Upper lobe of left lung (tissue), 6 donors: ENCODE measurements around the gene RCE1. TPM values are rescaled to one million over a fixed set of nuclear protein-coding genes. Genes with fewer than 3 reads are reported as not detected.

Experiments
- ATAC-seq, 2 donors: fragments of 200-7000 bp; cut with Tn5 transposase; one replicate each; pipeline ENCODE4 v1.9.1; 2022; ENCODE audit warnings: mild to moderate bottlenecking in 2 of 2, moderate library complexity in 2 of 2; ENCODE audit not compliant: low FRiP score in 2 of 2
- DNase-seq, 2 donors: peaks; one replicate each; pipeline ENCODE4 v3.0.0-alpha.2; 2019 to 2020
- H3K27ac ChIP-seq, 4 donors: fragments of 200-600 bp; sonication (generic); one replicate each; pipeline ENCODE4 v1.5.1; 2016 to 2019
- H3K27me3 ChIP-seq, 4 donors: fragments of 200-600 bp; sonication (generic); one replicate each; pipeline ENCODE4 v1.5.1; 2017 to 2019
- H3K36me3 ChIP-seq, 4 donors: fragments of 200-600 bp; sonication (generic); one replicate each; pipeline ENCODE4 v1.5.1; 2016 to 2019
- H3K4me1 ChIP-seq, 4 donors: fragments of 200-600 bp; sonication (generic); one replicate each; pipeline ENCODE4 v1.5.1; 2018 to 2019
- H3K4me3 ChIP-seq, 4 donors: fragments of 200-600 bp; sonication (generic); one replicate each; pipeline ENCODE4 v1.5.1; 2017 to 2019; ENCODE audit warnings: mild to moderate bottlenecking in 2 of 4, moderate library complexity in 1 of 4
- H3K9me3 ChIP-seq, 4 donors: fragments of 200-600 bp; sonication (generic); one replicate each; pipeline ENCODE4 v1.5.1; 2018 to 2019
- CTCF ChIP-seq, 6 experiments: fragments of 450-650 bp in 4 of 6; fragments of 200-600 bp in 2 of 6; sonication (generic) in 2 of 6; IDR thresholded peaks; one replicate each; pipeline ENCODE4 v1.5.1; 2016 to 2019; ENCODE audit warnings: antibody characterized with exemption in 6 of 6
- EP300 ChIP-seq, 4 donors: sonication (generic); formaldehyde crosslinking; IDR thresholded peaks; one replicate each; pipeline ENCODE4 v1.5.1; 2017; ENCODE audit warnings: antibody characterized with exemption in 4 of 4, control low read depth in 2 of 4
- POLR2A ChIP-seq, 4 donors: fragments of 450-650 bp; IDR thresholded peaks; one replicate each; pipeline ENCODE4 v1.5.1; 2016 to 2017; ENCODE audit warnings: antibody characterized with exemption in 4 of 4, mild to moderate bottlenecking in 2 of 4
- POLR2AphosphoS5 ChIP-seq, 2 donors: sonication (generic); formaldehyde crosslinking; IDR thresholded peaks; one replicate each; pipeline ENCODE4 v1.5.1; 2017; ENCODE audit warnings: antibody characterized with exemption in 2 of 2
- WGBS, 2 donors: methylation state at CpG; one replicate each; pipeline ENCODE4 v1.1.5; 2017 to 2018; 5-methylcytosine and 5-hydroxymethylcytosine counted together
- total RNA-seq, 6 donors: library from RNA; depleted of rRNA in 4 of 6; stranded (reverse); fragments of >200 nt in 4 of 6; gene quantifications; one replicate each; pipeline versions ENCODE4 v1.1.0 to v1.2.1, GENCODE V29; 2016 to 2021
- donor health status: DM: no; HTN: no; CAD: no; lungs with moderate emphysema.
- donor health status: DM: no; HTN: yes; CAD: no; lungs with severe emphysema.

RCE1 gene
- total RNA-seq, 6 donors from 2014 or later = 7.2 to 28.6 (median 17.5) TPM

DNA sequence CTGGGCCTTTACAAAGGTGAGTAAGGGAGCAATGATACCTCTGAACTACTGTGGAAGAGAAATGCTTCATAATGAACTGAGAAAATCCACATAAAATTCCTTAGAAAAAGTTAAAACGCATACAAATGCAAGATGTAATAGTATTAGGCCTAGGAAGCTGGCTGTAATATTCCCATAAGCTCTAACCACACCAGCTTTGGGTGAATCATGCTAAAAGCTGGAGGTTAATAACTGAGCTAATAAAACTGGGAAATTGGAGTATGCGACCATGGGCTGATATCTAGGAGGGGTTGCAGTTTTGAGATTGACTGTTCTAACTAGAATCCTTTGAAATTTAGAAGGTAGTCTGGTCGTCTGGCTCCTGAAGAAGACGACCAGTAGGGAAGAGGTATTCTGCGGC lies 28.6 kb upstream of the RCE1 start:
- ATAC-seq = no peak
- H3K27me3 ChIP-seq = no peaks in the 10 kb centered on the region
- no peaks in the 10 kb centered on the region for H3K4me1 ChIP-seq
- no peaks in the 10 kb centered on the region for H3K9me3 ChIP-seq
- H3K27ac ChIP-seq = no peak overlapping the region
- no peak for TF ChIP-seq POLR2AphosphoS5 (IDR thresholded peaks at IDR 0.05)
- TF ChIP-seq CTCF (IDR thresholded peaks at IDR 0.05) = no peak
- TF ChIP-seq POLR2A (IDR thresholded peaks at IDR 0.05) = no peak
- no peak for TF ChIP-seq EP300 (IDR thresholded peaks at IDR 0.05)
- DNase-seq = no peak
- 91 to 93% methylated on average over 5 of the region's 5 CpGs for WGBS, 2 donors
- no peaks in the 10 kb centered on the region for H3K36me3 ChIP-seq
- no peak overlapping the region for H3K4me3 ChIP-seq

DNA sequence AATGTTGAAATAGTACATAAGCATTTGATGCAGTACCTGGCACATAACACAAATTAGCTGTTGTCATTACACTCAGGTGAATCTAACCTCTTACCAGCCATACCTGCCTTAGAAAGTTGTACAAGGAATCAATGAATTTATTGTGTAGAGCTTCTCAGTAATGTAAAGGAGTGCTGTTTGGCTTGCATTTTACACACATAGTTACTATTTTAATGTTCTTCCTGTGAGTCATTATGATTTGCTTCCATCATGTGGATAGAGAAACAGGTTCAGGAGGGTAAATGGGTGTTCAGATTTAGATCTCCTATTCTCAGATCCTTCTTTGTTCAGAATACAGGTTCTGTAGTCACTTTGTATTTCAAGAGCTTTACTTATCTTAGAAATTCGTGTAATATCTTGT lies 27.6 kb upstream of the RCE1 start:
- no peak for DNase-seq
- Histone ChIP-seq H3K36me3 (no peaks in the 10 kb centered on the region), H3K27me3 (no peaks in the 10 kb centered on the region), H3K4me3 (no peak overlapping the region), H3K9me3 (no peaks in the 10 kb centered on the region), H3K4me1 (no peaks in the 10 kb centered on the region), H3K27ac (no peak overlapping the region)
- WGBS, 2 donors = 73 to 77% methylated on average over 1 of the region's 1 CpG
- TF ChIP-seq POLR2AphosphoS5 (IDR thresholded peaks at IDR 0.05) = no peak
- TF ChIP-seq POLR2A (IDR thresholded peaks at IDR 0.05) = no peak
- no peak for TF ChIP-seq EP300 (IDR thresholded peaks at IDR 0.05)
- TF ChIP-seq CTCF (IDR thresholded peaks at IDR 0.05) = no peak
- no peak for ATAC-seq

DNA sequence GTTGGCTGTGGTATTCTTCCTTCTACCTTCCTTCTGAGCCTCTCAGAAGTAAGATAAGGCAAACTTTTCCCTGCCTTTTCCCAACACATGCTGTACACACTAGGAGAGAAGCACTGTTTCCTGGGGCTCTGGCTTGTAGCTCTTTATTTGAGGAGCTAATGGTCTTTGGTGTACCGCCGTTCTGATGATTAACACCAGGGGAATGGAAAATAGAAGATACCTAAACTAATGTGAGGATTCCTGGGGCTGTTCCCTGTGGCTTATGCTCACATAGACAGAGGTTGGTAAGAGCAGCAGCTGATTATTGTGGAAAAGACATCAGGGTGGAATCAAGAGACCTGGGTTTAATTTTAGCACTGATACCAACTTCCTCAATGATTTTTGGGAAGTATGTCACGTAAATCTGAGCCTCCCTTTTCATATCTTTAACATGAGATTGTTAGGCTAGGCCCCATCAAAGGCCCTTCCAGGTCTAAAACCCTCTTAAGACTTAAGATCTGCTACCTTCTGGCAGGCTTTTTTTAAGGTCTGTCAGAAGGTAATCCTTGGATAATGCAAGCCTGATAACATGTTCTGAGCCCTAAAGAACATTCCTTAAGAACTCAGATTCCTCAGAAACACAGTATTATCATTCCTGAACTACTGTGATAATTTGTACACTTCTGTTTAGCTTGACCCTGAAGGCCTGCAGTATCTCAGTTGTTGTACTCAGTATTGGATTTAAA lies 24.8 kb upstream of the RCE1 start:
- Histone ChIP-seq H3K4me1 (no peaks in the 10 kb centered on the region), H3K9me3 (no peaks in the 10 kb centered on the region), H3K4me3 (no peak overlapping the region), H3K27me3 (no peaks in the 10 kb centered on the region), H3K36me3 (peaks cover 0 to 3% (median 0%) of the 10 kb centered on the region in 4 donors), H3K27ac (no peak overlapping the region)
- ATAC-seq (no peak), DNase-seq (no peak)
- no peak for TF ChIP-seq POLR2AphosphoS5 (IDR thresholded peaks at IDR 0.05)
- TF ChIP-seq EP300 (IDR thresholded peaks at IDR 0.05) = no peak
- no peak for TF ChIP-seq POLR2A (IDR thresholded peaks at IDR 0.05)
- no peak for TF ChIP-seq CTCF (IDR thresholded peaks at IDR 0.05)
- 86 to 89% methylated on average over 3 of the region's 3 CpGs for WGBS, 2 donors

GRCh38 chr11:66820381-66820780 lies 22.9 kb upstream of the RCE1 start:
- ATAC-seq (no peak), DNase-seq (no peak)
- Histone ChIP-seq H3K4me1 (no peaks in the 10 kb centered on the region), H3K36me3 (peaks cover 0 to 3% (median 0%) of the 10 kb centered on the region in 4 donors), H3K4me3 (no peak overlapping the region), H3K27ac (no peak overlapping the region), H3K27me3 (no peaks in the 10 kb centered on the region), H3K9me3 (no peaks in the 10 kb centered on the region)
- WGBS, 2 donors = 92 to 95% methylated on average over 3 of the region's 3 CpGs
- TF ChIP-seq POLR2AphosphoS5 (IDR thresholded peaks at IDR 0.05) (no peak), EP300 (IDR thresholded peaks at IDR 0.05) (no peak), CTCF (IDR thresholded peaks at IDR 0.05) (no peak), POLR2A (IDR thresholded peaks at IDR 0.05) (no peak)

- TF ChIP-seq CTCF (IDR thresholded peaks at IDR 0.05) = no peak
- TF ChIP-seq POLR2AphosphoS5 (IDR thresholded peaks at IDR 0.05) = no peak
- no peak for TF ChIP-seq POLR2A (IDR thresholded peaks at IDR 0.05)
- TF ChIP-seq EP300 (IDR thresholded peaks at IDR 0.05) = no peak
- 88 to 92% methylated on average over 3 of the region's 3 CpGs for WGBS, 2 donors
- no peak for ATAC-seq
- Histone ChIP-seq H3K9me3 (no peaks in the 10 kb centered on the region), H3K4me1 (no peaks in the 10 kb centered on the region), H3K4me3 (no peak overlapping the region), H3K36me3 (peaks cover 0 to 3% (median 0%) of the 10 kb centered on the region in 4 donors), H3K27me3 (no peaks in the 10 kb centered on the region), H3K27ac (no peak overlapping the region)
- no peak for DNase-seq
Measured at GRCh38 chr11:66820901-66821300, 22.3 kb upstream of the RCE1 start.
